ENCODE data around the gene OGFOD3.
"Not testable (repeated sequence)": the region's sequence is repeated elsewhere in the genome, so short reads cannot be mapped to it uniquely, and the experiment has no call there.

The OGFOD3 gene

GRCh38 chr17:82386255-82386831, 32.0 kb downstream of the OGFOD3 start:
- no peak for DNase-seq

- DNase-seq: no peak
Observed at GRCh38 chr17:82385559-82386254, 32.7 kb downstream of the OGFOD3 start.

- DNase-seq: no peak
Observed at GRCh38 chr17:82384730-82385481, 33.5 kb downstream of the OGFOD3 start.

GRCh38 chr17:82384051-82384729, 34.2 kb downstream of the OGFOD3 start:
- DNase-seq: no peak

- DNase-seq: no peak
Observed at GRCh38 chr17:82383411-82383810, 35.0 kb downstream of the OGFOD3 start.

- no peak for DNase-seq
Observed at GRCh38 chr17:82382933-82383255, 35.5 kb downstream of the OGFOD3 start.

GRCh38 chr17:82382220-82382932, 36.0 kb downstream of the OGFOD3 start:
- not testable (repeated sequence) for DNase-seq

- not testable (repeated sequence) for DNase-seq
Observed at GRCh38 chr17:82381703-82382009, 36.7 kb downstream of the OGFOD3 start.

- no peak for DNase-seq
Observed at GRCh38 chr17:82380860-82381702, 37.3 kb downstream of the OGFOD3 start.

- DNase-seq: no peak
Observed at GRCh38 chr17:82378741-82379021, 39.7 kb downstream of the OGFOD3 start.

GRCh38 chr17:82377924-82378740, 40.3 kb downstream of the OGFOD3 start:
- no peak for DNase-seq

- not testable (repeated sequence) for DNase-seq
Observed at GRCh38 chr17:82377294-82377693, 41.1 kb downstream of the OGFOD3 start.

GRCh38 chr17:82376042-82376730, 42.2 kb downstream of the OGFOD3 start:
- DNase-seq: no peak

- DNase-seq: no peak
Observed at GRCh38 chr17:82375359-82376041, 42.9 kb downstream of the OGFOD3 start.

- DNase-seq: no peak
Observed at GRCh38 chr17:82374626-82375331, 43.6 kb downstream of the OGFOD3 start.

- no peak for DNase-seq
Observed at GRCh38 chr17:82373731-82374625, 44.4 kb downstream of the OGFOD3 start.

- not testable (repeated sequence) for DNase-seq
Observed at GRCh38 chr17:82373072-82373452, 45.3 kb downstream of the OGFOD3 start.

GRCh38 chr17:82372249-82373071, 45.9 kb downstream of the OGFOD3 start:
- no peak for DNase-seq

Measured in NK-92 treated with Interleukin-12 subunit alpha and Interleukin-12 subunit beta, amount 100 ng/mL, for 24 hours (cell line).